GM18868 (cell line): Measurements from ENCODE around the gene ATIC.

ENCODE experiments used
- ATAC-seq: cut with Tn5 transposase; IDR thresholded peaks from one replicate; pipeline ENCODE4 v1.9.1; 2021; ENCODE audit warnings: mild to moderate bottlenecking, moderate library complexity; ENCODE audit not compliant: unreplicated experiment

Gene ATIC

DNA sequence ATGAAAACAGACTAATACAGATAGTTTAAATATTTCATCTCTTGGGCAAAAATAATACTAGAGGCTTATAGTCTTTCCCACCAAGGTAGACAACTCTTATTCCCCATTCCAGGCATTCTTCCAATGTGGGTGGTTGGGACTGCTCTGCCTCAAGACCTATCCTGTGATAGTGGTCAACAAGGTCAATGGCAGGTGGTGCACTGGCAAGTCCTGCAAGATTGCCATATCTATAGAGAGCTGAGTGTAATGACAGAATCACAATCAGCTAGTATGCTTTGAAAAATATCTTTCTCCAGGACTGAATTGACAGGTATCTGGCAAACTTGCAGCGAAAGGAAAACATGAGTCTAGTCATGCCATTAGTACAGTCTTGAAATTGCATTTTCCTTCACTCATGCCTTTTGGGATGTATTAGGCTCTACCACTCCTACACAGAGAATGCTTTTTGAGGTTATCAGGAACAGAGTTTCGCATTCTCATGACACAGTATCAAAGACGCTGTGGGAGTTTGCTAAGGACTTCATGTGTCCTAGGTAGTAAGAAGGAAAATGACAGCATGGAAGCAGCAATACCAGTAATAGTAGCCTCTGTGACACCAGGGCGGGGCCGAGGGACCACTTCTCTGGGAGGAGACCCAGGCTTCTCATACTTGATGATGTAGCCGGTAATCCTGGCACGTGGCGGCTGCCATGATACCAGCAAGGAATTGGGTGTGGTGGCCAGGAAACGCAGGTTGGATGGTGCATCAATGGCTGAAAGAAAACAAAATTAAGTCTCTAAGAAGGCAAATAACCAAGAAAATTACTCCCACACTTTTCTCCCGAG, 63.0 kb downstream of the ATIC start:
- no peak for ATAC-seq

DNA sequence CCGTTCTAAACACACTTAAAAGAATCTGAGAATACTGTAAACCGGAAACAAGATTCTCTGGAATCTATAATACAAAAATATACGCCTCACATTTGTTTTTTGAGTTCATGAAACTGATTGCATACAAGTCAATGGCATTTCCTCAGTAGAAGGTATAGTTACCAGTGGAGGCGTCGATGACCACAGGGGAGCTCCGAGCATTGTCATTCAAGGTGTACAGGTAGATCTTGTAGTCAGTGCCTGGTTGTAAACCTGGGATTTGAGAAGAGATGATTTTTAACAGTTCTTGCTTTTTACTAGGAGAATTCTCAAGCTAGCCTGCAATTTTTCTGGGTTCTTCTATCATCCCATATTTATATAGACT, 63.6 kb downstream of the ATIC start:
- ATAC-seq, result no peak

DNA sequence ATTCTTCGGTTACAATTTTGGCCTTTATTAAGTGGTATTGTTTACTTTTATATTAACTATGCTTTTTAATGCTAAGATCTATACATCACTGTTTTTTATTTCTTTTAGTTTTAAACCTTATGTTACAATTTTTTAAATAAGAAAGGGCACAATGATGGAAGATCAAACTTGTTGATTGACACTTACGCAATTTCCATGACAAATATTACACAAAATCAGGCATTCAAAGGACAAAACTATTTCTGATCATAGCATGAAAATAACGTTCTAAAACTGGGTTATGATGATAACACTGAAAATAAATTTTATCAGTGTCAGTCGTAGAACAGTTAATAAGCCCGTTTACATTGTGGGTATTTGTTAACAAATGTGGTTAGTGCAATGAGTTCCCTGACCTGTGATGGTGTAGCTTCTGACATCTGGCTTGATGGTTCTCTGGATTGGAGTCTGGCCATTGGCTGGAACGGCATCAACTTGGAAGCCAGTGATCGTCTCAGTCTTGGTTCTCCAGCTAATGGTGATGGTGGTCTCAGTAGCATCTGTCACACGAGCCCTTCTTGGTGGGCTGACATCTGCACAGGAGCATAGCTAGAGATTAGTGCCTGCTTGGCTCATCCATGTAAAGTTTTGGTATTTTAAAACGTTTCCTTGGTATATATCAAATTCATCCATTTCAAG, 64.4 kb downstream of the ATIC start:
- ATAC-seq, result no peak

- no peak for ATAC-seq
Measured at GRCh38 chr2:215377283-215377682, 65.4 kb downstream of the ATIC start.

DNA sequence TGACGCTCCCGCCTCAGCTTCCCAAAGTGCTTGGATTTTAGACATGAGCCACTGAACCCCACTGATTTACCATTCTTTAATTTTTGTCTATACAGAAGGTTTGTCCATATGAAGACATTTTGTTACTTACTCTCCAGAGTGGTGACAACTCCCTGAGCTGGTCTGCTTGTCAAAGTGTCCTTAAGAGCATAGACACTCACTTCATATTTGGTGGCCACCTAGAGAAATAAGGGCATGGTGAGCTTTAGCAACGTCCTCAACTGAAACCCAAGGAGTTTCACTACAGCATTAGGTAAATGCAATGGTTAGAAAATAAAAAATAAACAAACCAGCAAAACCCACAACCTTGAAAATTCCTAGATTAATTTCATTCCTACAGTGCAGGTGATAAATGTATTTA, 66.2 kb downstream of the ATIC start:
- no peak for ATAC-seq

DNA sequence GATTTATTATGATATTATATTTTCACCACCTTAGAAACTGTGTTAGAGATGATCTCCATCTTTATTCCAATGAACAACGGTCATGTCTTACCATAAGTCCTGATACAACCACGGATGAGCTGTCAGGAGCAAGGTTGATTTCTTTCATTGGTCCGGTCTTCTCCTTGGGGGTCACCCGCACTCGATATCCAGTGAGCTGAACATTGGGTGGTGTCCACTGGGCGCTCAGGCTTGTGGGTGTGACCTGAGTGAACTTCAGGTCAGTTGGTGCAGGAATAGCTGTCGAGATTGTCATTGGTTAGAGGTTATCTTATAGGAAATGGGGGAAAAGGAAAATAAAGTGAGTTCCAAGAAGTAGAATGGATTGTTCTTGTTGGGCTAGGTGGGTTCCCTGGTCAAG, 67.2 kb downstream of the ATIC start:
- ATAC-seq, result no peak

- no peak for ATAC-seq
Measured at GRCh38 chr2:215379948-215380347, 68.1 kb downstream of the ATIC start.

- no peak for ATAC-seq
Measured at GRCh38 chr2:215380699-215381098, 68.8 kb downstream of the ATIC start.

DNA sequence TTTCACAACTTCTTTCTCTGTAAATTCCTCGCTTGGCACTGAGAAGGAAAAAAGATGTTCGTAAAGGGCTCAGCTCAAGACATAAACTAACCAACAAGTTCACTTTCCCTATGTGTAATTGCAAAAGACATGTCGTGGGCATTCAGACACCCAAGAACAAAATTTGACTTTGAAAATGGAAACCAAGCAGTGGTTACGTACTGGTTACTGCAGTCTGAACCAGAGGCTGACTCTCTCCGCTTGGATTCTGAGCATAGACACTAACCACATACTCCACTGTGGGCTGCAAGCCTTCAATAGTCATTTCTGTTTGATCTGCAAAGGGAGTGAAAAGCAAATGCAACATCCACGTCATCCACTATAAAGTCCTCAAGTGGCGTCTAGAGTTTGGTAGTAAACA, 70.2 kb downstream of the ATIC start:
- ATAC-seq, result no peak

DNA sequence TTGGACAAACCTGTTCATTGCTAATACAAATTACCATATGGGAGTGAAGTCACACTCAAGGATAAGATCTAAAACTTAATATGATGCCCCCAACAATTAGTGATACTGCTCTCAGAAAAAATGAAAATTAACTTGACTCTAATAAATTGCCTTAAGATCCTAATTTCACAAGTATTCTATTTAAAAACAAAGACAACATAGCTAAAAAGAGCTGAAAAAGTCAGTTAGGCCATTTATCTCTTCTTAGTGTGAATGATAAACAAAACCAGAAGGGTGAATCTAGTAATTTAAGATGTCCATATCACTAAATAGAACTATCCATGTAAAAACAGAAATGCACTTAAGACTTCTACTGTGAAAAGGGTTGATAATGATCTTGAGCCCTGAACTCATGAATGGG, 70.6 kb downstream of the ATIC start:
- ATAC-seq, result no peak

DNA sequence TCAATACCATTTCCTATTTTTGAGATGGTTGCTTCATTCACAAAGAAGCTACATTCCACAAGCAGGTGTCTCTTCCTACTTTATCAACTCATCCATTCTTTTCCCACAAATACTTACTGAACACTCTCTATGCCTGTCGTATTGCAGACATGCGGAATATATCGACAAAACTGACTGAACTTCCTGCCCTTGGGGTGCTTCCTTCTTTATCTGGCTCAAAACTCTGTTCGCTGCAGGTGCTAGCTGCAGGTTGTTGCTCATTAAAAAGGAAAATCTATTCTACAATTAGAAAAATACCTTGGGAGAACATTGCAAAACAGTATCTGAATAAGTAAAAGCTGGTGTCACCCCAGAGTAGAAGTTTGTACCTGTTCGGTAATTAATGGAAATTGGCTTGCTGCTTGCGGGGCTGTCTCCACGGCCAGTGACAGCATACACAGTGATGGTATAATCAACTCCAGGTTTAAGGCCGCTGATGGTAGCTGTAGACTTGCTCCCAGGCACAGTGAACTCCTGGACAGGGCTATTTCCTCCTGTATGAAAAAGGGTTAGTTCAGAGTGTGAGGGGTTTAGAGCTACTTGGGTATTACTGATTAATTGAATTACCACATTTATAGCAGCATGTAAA, 71.9 kb downstream of the ATIC start:
- no peak for ATAC-seq

DNA sequence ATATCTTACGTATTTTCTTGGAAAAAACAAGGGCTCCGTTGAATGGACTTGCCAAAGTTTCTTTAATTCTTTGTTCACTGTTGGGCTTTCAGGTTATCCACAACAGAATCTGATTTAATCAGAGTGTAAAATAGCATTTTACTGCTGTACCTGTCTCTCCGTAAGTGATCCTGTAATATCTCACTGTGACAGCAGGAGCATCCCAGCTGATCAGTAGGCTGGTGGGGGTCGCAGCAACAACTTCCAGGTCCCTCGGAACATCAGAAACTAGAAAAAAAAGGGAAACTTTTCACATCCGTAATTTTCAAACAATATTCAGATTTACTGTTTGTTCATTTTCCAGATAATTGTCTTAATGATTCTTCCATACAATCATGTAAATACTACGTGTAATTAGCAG, 72.9 kb downstream of the ATIC start:
- ATAC-seq, result no peak

GRCh38 chr2:215386566-215386965, 74.7 kb downstream of the ATIC start:
- no peak for ATAC-seq

DNA sequence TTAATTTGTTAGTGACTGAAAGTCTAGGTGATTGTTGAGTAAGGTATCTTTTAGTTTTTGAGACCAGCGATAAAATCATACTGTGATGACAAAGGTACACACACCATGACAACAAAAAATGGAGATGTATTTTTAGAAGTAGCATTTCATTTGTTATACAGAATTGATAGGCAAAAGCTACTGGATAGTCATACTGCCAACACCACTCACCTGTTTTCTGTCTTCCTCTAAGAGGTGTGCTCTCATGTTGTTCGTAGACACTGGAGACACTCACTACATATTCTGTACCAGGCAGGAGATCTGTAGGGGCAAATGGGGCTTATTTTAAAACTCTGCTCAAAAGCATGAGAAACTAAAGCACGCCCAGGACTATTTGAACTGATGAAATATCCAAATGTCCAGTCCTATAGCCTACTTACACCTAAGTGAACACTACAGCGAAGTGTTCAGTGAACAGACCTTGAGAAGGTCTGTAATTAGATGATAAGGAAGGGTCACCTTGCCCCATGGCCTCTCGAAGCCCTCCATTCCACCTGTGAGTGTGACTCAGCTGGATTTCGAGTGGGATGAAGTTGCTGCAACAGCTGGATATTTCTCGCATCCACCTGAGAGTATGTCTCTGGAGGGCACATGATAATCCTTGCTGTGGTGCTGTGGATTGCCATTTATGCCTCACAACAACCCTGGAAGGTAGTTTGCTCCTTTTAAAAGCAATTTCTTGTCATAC, 76.3 kb downstream of the ATIC start:
- ATAC-seq, result no peak

DNA sequence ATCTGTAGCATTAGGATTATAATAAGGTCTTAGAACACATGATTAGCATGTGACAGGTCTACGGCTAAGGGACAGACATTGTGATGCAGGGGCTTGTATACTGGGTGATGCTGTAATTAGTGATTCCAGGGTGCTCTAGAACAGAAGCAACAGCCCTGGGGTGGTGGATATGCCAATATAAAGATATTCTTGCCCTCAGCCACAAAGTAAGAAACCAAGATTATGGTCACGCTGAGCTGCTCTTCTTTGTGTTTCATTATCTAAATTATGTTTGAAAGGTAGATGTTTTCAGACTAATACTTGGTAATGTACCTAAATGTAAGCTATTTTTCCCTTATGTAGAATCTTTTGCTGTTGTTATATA, 78.7 kb downstream of the ATIC start:
- no peak for ATAC-seq

- ATAC-seq, result no peak
Measured at GRCh38 chr2:215391531-215391930, 79.7 kb downstream of the ATIC start.

DNA sequence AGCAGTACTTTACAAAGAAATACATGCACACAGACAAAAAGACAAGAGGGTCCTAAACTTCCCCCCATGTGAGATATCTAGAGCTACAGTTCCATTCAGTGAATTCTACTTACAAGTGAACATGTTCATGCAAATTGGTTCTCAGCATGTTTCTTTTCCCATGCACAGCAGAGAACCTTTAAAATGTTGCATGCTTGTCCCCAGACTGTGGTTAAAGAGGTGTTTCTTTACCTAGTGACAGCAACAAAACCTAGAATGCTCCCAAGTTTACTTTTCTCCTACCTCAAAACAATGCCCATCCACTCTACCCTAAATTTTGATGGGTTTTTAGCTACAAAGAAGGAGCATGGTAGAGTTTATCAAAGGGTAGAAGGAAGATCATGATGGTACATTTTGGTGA, 80.3 kb downstream of the ATIC start:
- ATAC-seq, result no peak

- no peak for ATAC-seq
Measured at GRCh38 chr2:215392687-215393270, 80.9 kb downstream of the ATIC start.

GRCh38 chr2:215394102-215394805, 82.4 kb downstream of the ATIC start:
- ATAC-seq, result no peak

- no peak for ATAC-seq
Measured at GRCh38 chr2:215395687-215396460, 84.0 kb downstream of the ATIC start.
